Measurements from ENCODE around the gene REC8.
A peak's percentile ranks its signal among the peaks of the same experiment; 100 is the strongest.
"Not testable (repeated sequence)": the region's sequence is repeated elsewhere in the genome, so short reads cannot be mapped to it uniquely, and the experiment has no call there.

REC8 gene

GRCh38 chr14:24219080-24219479 lies 47.2 kb downstream of the REC8 start:
- TF ChIP-seq, protein P1, sequence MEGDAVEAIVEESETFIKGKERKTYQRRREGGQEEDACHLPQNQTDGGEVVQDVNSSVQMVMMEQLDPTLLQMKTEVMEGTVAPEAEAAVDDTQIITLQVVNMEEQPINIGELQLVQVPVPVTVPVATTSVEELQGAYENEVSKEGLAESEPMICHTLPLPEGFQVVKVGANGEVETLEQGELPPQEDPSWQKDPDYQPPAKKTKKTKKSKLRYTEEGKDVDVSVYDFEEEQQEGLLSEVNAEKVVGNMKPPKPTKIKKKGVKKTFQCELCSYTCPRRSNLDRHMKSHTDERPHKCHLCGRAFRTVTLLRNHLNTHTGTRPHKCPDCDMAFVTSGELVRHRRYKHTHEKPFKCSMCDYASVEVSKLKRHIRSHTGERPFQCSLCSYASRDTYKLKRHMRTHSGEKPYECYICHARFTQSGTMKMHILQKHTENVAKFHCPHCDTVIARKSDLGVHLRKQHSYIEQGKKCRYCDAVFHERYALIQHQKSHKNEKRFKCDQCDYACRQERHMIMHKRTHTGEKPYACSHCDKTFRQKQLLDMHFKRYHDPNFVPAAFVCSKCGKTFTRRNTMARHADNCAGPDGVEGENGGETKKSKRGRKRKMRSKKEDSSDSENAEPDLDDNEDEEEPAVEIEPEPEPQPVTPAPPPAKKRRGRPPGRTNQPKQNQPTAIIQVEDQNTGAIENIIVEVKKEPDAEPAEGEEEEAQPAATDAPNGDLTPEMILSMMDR (IDR thresholded peaks at IDR 0.05; ENCODE audit: low read depth, low read length), result no peak
- H3K4me3 ChIP-seq (ENCODE audit: low read depth, low read length), result no peak overlapping the region
- DNase-seq (ENCODE audit: low read depth, low spot score), result no peak
- in situ Hi-C loops (cut with HindIII; ENCODE audit: low sequenced_read_pairs), result no loop called here

- TF ChIP-seq, protein P1 (IDR thresholded peaks at IDR 0.05; ENCODE audit: low read depth, low read length), result no peak
- in situ Hi-C loops (cut with HindIII; ENCODE audit: low sequenced_read_pairs), result no loop called here
- no peak overlapping the region for H3K4me3 ChIP-seq (ENCODE audit: low read depth, low read length)
- no peak for DNase-seq (ENCODE audit: low read depth, low spot score)
Measured at GRCh38 chr14:24219521-24219920, 47.6 kb downstream of the REC8 start.

GRCh38 chr14:24222987-24223386 lies 51.1 kb downstream of the REC8 start:
- DNase-seq (ENCODE audit: low read depth, low spot score); H3K4me3 ChIP-seq (ENCODE audit: low read depth, low read length); in situ Hi-C loops (cut with HindIII; ENCODE audit: low sequenced_read_pairs): not testable (repeated sequence)

- DNase-seq (ENCODE audit: low read depth, low spot score), result peak; percentile 78
- TF ChIP-seq, protein P1 (IDR thresholded peaks at IDR 0.05; ENCODE audit: low read depth, low read length), result no peak
- in situ Hi-C loops (cut with HindIII; ENCODE audit: low sequenced_read_pairs), result no loop called here
- H3K4me3 ChIP-seq (ENCODE audit: low read depth, low read length), result no peak overlapping the region
Measured at GRCh38 chr14:24224618-24225071, 52.8 kb downstream of the REC8 start.

GRCh38 chr14:24226473-24226872 lies 54.6 kb downstream of the REC8 start:
- TF ChIP-seq, protein P1 (IDR thresholded peaks at IDR 0.05; ENCODE audit: low read depth, low read length), result no peak
- DNase-seq (ENCODE audit: low read depth, low spot score), result no peak
- H3K4me3 ChIP-seq (ENCODE audit: low read depth, low read length), result no peak overlapping the region
- in situ Hi-C loops (cut with HindIII; ENCODE audit: low sequenced_read_pairs), result no loop called here

DNA sequence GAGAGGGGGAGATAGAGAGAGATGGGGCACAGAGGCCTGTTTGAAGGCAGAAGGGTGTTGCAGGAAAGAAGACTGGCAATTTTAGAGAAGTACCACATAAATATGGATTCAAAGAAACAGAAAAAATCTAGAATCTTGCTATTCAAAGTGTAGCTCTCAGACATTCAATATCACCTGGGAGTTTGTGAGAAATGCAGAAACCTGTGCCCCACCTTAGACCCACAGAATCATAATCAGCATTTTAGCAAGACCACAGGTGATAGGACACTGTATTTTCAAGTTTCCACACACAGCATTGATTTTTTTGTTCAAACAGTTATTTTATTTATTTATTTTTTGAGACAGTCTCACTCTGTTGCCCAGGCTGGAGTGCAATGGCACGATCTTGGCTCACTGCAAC lies 57.0 kb downstream of the REC8 start:
- no peak for DNase-seq (ENCODE audit: low read depth, low spot score)
- in situ Hi-C loops (cut with HindIII; ENCODE audit: low sequenced_read_pairs), result no loop called here
- TF ChIP-seq, protein P1 (IDR thresholded peaks at IDR 0.05; ENCODE audit: low read depth, low read length), result no peak
- H3K4me3 ChIP-seq (ENCODE audit: low read depth, low read length), result no peak overlapping the region
